T-helper 1 cell treated with Interleukin-12 subunit alpha and Interleukin-12 subunit beta and Interleukin-4 antibody, amounts not matched to agents 30 ng/mL and 1 ng/mL, for 36 hours (primary cell): Measurements from ENCODE around the gene ZW10. TPM values are rescaled to one million over a fixed set of nuclear protein-coding genes. Genes with fewer than 3 reads are reported as not detected.
"Not testable (repeated sequence)": the region's sequence is repeated elsewhere in the genome, so short reads cannot be mapped to it uniquely, and the experiment has no call there.

ENCODE experiments used
- intact Hi-C: fragments of 100-400 bp; cut with micrococcal nuclease; formaldehyde crosslinking; loops from one replicate; pipeline ENCODE4 v1.15.1; 2024
- total RNA-seq: library from RNA; stranded (reverse); gene quantifications from 2 replicates; pipeline ENCODE4 v1.2.3, GENCODE V29; 2022

Gene ZW10
- 18.7 and 19.3 TPM in 2 replicates for total RNA-seq

GRCh38 chr11:113773416-113774173 is at the start of gene ZW10:
Gene ZW10, minus strand, starts transcription at chr11:113773692. Its CDS starts 26 bp downstream, at chr11:113773666.
- intact Hi-C loops = loop anchor here (1.0 to 5.0 kb wide), 14 partner anchors 23 to 1903 kb away; partner anchors contain the start of genes ALG9, C11orf71, CFAP68 and FDXACB1

- intact Hi-C loops = no loop called here
Observed at GRCh38 chr11:113818426-113818825, 44.9 kb upstream of the ZW10 start.

DNA sequence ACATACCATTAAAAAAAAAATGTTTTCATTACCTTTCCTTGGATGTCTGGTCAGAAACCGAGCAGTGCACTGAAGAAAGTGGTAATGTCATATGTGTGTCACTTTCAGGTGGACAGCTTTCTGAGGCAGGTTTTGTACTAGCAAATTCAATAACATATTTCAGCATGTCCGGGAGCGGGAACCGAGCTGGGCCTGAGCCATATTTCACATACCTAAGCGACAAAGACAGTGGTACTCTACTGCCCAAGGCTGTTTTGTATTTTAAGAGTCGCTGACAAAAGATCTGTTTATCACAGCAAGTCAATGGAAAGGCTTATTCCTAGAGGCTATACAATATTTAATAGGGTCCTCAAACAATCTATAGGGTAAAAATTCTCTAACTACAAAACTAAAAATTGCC is 44.1 kb upstream of the ZW10 start:
- intact Hi-C loops = no loop called here

DNA sequence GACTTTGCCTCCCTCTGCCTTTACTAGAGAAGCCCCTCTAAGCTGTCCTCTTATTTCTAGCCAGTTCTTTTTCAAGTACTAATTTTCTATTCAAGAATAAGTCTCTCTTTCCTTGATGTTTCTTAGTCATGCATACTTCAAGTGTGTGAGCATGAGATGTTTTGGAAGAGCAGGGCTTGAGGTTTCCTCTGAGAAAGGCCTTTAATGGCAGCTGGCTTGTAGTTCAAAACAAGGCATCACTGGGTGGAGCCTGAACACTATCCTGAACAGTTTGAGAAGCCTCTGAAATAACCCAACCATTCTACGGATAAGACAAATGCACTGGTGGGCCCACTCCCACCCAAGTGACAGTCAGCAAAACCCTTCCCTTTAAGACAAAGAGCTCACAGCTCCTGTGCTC is 43.7 kb upstream of the ZW10 start:
- intact Hi-C loops = no loop called here

- intact Hi-C loops = no loop called here
Observed at GRCh38 chr11:113814181-113814580, 40.7 kb upstream of the ZW10 start.

DNA sequence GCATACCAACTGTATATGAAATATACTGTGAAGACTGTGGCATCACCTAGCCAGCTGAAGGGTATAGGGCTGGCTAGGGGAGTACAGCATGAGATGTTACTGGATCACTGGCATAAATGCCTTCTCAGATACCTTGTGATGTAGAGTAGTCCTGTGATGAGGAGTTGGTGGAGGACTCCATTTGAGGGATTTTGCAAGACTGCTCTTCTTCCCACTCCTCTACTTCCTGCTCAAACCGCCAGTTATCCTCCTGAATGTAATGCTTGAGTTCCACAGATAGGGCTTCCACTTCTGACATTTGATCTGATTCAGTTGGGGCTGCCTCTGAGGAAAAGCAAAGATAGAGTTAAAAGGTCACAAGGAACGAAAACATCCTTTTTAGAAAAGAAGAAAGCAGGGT is 35.4 kb upstream of the ZW10 start:
- intact Hi-C loops = no loop called here

DNA sequence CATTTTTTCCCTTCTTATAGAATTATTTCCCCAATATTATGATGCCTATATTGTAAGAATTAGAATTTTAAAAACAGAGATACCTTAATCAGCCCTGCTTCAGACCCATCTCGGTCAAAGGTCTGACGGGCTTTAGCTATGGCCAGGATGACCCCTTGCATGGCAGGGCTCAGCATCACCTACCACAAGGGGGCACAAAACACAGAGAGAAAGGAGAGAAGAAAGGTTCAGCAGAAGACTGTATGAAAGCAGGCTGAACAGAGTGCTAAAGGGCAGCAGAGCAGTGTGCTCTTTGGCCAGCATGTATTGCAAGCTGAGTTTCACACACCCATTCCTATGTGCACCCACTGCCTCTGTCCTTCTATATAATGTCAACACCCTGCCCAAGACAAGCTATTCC is 32.9 kb upstream of the ZW10 start:
- intact Hi-C loops = loop anchor here (1.0 to 2.0 kb wide), 2 partner anchors 68 to 455 kb away; partner anchors contain the start of gene USP28

DNA sequence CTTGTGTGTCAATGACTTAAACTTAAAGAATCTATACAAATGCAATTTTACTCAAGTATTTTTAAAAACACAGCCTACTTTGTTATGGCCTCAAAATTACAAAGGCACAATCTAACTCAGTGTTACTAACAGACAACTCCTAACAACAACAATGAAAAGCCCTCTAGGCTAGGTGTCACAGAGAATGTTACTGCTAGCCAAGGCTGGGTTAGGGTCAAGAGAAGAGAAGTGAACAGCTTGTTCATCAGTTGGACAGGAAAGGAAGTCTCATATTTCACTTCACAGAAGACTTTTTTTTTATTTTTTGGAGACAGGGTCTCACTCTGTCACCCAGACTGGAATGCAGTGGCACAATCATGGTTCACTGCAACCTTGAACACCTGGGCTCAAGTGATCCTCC is 32.1 kb upstream of the ZW10 start:
- intact Hi-C loops = loop anchor here (1.0 to 2.0 kb wide), 2 partner anchors 69 to 456 kb away; partner anchors contain the start of gene USP28

DNA sequence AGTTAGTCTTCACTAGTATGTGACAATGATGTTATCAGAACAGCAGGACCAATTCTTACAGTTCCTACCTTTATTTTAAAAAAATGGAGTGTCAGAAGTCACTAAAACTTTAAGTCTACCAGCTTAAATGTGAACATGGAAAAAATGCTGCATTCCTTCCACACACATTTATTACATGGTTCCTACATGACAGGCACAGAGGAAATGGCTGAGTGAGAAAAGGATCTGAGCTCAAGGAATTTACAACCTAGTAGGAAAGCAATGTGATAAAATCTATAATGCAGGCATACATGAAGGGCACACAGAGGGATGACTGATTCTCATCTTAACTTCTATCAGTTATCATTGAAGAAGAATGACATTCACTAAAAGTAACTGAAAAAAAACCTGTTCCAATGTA is 29.1 kb upstream of the ZW10 start:
- intact Hi-C loops = no loop called here

DNA sequence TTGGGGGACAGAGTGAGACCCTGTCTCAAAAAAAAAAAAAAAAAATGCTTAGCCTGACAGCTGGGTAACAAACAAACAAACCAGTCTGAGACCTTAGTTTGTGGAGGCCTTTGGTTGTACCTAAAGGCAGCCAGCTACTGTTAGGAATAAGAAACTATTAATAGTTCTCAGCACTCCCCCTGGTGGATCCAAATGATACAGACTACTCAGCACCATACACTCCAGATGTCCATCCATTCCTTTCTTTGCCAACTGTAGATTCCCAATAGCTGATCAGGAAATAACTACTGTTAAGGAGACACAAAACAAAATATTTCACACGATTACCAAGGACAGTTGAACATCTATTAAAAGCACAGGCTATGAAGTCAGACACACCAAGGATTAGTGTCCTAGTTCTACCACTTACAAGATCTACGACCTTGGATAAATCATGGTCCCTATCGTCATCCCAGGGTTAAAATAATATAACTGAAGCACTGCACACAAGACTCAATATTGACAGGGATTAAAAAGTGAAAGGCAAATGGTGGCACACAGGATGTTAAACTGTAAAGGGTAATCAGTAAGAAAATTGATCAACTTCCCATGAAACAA is 23.3 kb upstream of the ZW10 start:
- intact Hi-C loops = loop anchor here (1.0 to 2.0 kb wide), 4 partner anchors 24 to 1577 kb away; partner anchors contain the start of gene ZW10

GRCh38 chr11:113789675-113790320 is 16.3 kb upstream of the ZW10 start:
- intact Hi-C loops = no loop called here

GRCh38 chr11:113789016-113789415 is 15.5 kb upstream of the ZW10 start:
- intact Hi-C loops = not testable (repeated sequence)

GRCh38 chr11:113782134-113782533 is 8.6 kb upstream of the ZW10 start:
- intact Hi-C loops = no loop called here

- intact Hi-C loops = no loop called here
Observed at GRCh38 chr11:113781682-113782081, 8.2 kb upstream of the ZW10 start.

DNA sequence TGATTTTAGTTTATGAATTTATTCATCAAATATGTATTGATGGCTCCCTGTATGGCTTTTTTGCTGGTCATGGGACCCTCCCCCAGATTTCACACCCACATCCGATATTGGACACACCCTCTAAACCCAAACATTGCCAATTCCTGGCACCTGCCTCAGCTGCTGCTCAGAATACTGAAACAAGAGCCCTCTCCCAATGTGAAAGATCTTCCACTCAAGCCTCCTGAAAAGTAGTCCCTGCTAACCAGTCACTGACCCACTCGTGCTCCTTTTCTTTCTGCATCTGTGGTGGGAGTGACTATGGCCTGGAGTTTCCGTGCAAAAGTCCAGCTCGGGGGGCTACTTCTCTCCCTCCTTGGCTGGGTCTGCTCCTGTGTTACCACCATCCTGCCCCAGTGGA is 6.0 kb upstream of the ZW10 start, which contains the start of gene CLDN25:
TSS of gene CLDN25 (plus strand) at position 301 of the 400 bp plus-strand sequence. CDS start at position 301, 0 bp downstream.
- intact Hi-C loops = no loop called here

- intact Hi-C loops = no loop called here
Observed at GRCh38 chr11:113778111-113778910, 4.8 kb upstream of the ZW10 start.

DNA sequence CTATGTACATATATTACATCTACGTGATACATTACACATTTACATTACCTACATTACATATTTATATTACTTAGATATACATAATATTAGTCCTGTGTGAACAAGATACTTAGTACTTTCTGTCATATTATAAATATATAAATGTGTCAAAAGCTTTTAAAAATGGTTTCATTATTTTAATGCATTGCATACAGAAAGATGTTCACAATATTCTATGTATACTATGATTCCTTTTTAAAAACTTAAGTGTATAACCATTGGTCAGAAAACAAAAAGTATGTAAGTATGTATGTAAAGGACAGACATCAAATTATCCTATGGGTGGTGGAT is 647 bp upstream of the ZW10 start:
- intact Hi-C loops = loop anchor here (1.0 to 5.0 kb wide), 3 partner anchors 187 to 1687 kb away; partner anchors contain the start of genes SDHD and TIMM8B

DNA sequence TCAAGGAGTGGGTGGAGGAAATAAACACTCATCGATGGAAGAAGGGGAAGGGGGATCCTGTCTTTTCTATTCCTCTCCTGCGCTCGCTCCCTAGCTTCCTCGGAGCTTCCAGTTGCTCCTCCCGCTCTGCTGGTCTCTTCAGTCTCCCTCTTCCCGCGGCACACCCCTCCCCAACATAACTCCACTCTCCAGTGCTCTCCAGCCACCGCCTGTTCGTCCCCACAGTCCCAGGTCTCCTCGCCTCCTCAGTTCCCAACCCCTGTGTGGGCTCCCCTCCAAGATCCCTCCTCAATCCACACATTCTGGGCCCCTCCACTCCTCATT is 438 bp downstream of the ZW10 start:
- intact Hi-C loops = loop anchor here (1.0 to 5.0 kb wide), 12 partner anchors 24 to 1902 kb away; partner anchors contain the start of genes ALG9, C11orf71, CFAP68 and FDXACB1

DNA sequence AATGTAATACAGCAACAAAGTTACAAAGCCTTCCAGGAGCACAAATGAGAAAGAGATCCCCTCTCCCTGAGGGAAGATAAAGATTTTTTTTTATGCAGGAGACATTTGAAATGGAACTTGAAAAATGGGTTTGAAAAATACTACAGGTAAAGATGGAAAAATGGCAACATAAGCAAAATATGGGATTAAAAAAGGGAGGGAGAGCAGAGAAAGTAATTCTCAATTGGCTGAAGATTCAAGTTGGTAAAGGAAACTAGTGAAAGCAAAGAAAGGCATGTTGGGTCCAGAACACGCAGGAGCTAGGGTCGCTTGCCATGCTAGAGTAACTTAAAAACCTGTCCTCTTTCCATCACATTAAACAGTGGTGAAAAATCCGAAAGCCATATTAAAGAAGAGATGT is 1.5 kb downstream of the ZW10 start:
- intact Hi-C loops = loop anchor here (2.0 to 5.0 kb wide), 7 partner anchors 25 to 1901 kb away; partner anchors contain the start of genes ALG9, CFAP68, FDXACB1 and SDHD

DNA sequence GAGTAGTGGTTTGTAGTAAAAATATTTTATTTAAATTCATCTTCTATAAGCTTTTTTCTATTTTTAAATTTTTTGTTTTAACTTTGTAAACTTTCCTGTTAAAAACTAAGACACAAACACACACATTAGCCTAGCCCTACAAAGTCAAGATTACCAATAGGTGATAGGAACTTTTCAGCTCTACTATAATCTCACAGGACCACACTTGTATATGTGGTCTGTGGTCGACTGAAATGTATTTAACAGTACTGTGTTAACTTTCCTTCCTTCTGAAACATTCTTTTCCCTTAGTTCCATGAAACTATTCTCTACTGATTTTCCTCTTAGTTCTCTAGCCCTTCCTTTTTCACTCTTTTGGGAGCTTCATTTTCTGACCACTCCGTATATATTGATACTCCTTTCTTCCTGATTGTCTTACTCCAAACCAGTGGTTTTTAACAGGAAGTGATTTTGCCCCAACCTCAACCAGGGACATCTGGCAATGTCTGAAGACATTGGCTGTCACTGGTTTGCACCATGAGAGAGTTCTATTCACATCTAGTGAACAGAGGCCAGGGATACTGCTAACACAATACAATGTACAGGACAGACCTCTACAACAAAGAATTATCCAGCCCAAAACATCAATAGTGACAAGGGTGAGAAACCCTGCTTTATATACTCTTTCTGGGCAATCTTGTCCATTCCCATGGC is 8.8 kb downstream of the ZW10 start:
- intact Hi-C loops = no loop called here

GRCh38 chr11:113763040-113763439 is 10.5 kb downstream of the ZW10 start:
- intact Hi-C loops = not testable (repeated sequence)
